GM21526 (cell line): Measurements from ENCODE around the gene ARMC12.

Experiments used
- ATAC-seq: cut with Tn5 transposase; IDR thresholded peaks from one replicate; pipeline ENCODE4 v1.9.1; 2021; ENCODE audit warnings: moderate library complexity; ENCODE audit not compliant: unreplicated experiment, low FRiP score

The ARMC12 gene

GRCh38 chr6:35769211-35769610 is 32.4 kb downstream of the ARMC12 start:
- no peak for ATAC-seq

GRCh38 chr6:35771343-35771627 is 34.5 kb downstream of the ARMC12 start:
- no peak for ATAC-seq

GRCh38 chr6:35774116-35774794 is 37.4 kb downstream of the ARMC12 start:
- ATAC-seq: no peak

- ATAC-seq: no peak
Observed at GRCh38 chr6:35775031-35775430, 38.2 kb downstream of the ARMC12 start.

GRCh38 chr6:35776364-35777215 is 39.8 kb downstream of the ARMC12 start, which contains the start of gene CLPSL2:
TSS of gene CLPSL2 (plus strand) at chr6:35776598. CDS start at chr6:35776619, 21 bp downstream.
- no peak for ATAC-seq

- no peak for ATAC-seq
Observed at GRCh38 chr6:35777356-35778102, 40.7 kb downstream of the ARMC12 start.

GRCh38 chr6:35778437-35778836 is 41.6 kb downstream of the ARMC12 start:
- no peak for ATAC-seq

GRCh38 chr6:35780719-35781118 is 43.9 kb downstream of the ARMC12 start, which contains the start of gene CLPSL1:
TSS of gene CLPSL1 (plus strand) at chr6:35781019. CDS start at chr6:35781111, 92 bp downstream.
- ATAC-seq: no peak

GRCh38 chr6:35781290-35781689 is 44.5 kb downstream of the ARMC12 start:
- ATAC-seq: no peak

GRCh38 chr6:35782424-35782823 is 45.6 kb downstream of the ARMC12 start:
- no peak for ATAC-seq

- no peak for ATAC-seq
Observed at GRCh38 chr6:35784200-35784599, 47.4 kb downstream of the ARMC12 start.

GRCh38 chr6:35786272-35786671 is 49.4 kb downstream of the ARMC12 start:
- ATAC-seq: no peak

- ATAC-seq: no peak
Observed at GRCh38 chr6:35786810-35787209, 50.0 kb downstream of the ARMC12 start.

- no peak for ATAC-seq
Observed at GRCh38 chr6:35787266-35788218, 50.7 kb downstream of the ARMC12 start.

GRCh38 chr6:35788423-35788982 is 51.7 kb downstream of the ARMC12 start:
- no peak for ATAC-seq

- ATAC-seq: no peak
Observed at GRCh38 chr6:35790683-35791082, 53.9 kb downstream of the ARMC12 start.

- ATAC-seq: no peak
Observed at GRCh38 chr6:35794536-35795452, 58.0 kb downstream of the ARMC12 start.

GRCh38 chr6:35795453-35796071 is 58.7 kb downstream of the ARMC12 start:
- no peak for ATAC-seq
